ELF-1 (cell line): ENCODE measurements around the gene AIFM3.

Source experiments
- DNase-seq: peaks from one replicate; pipeline ENCODE4 v3.0.0-alpha.2; 2016; ENCODE audit warnings: low read depth, low spot score

Gene AIFM3

GRCh38 chr22:20976291-20976877, 9.3 kb downstream of the AIFM3 start:
- DNase-seq, result no peak

DNA sequence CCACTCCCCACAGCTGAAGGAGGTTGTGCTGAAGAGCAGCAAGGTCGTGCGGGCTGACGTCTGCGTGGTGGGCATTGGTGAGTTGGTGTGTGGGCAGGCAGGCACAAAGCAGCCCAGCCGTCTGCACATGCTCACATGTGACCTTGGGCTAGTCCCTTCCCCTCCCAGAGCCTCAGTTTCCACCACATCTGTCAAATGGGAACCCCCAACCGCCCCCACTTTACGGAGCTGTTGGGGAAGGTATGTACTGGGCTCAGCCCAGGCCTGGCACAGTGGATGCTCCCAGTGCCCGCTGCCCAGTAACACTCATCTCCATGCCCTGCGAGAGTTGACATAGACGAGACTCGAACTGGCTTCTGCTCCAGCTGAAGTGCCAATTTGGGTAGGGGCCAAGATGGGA, 10.0 kb downstream of the AIFM3 start:
- DNase-seq, result no peak

DNA sequence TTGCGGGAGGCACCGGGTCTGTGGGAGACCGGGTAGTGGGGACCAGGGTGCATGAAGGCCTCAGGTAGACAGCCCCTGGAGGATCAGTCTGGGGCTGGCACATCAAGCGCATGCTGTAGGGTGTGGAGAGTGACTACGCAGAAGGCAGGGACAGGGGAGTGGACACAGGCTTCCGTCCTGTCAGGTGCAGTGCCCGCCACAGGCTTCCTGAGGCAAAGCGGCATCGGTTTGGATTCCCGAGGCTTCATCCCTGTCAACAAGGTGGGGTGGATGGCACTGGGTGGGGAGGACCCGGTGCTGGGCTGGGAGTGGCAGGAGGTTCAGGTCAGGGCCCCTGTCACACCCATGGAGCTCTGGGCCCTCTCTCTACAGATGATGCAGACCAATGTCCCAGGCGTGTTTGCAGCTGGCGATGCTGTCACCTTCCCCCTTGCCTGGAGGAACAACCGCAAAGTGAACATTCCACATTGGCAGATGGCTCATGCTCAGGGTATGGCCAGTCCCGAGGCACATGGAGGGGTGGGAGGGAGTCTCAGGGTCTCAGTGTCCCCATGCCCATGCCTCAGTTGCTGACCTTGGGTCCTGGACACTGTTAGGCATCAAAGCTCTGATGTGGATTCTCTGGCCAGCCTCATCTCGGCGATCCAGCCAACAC, 10.6 kb downstream of the AIFM3 start:
- no peak for DNase-seq

DNA sequence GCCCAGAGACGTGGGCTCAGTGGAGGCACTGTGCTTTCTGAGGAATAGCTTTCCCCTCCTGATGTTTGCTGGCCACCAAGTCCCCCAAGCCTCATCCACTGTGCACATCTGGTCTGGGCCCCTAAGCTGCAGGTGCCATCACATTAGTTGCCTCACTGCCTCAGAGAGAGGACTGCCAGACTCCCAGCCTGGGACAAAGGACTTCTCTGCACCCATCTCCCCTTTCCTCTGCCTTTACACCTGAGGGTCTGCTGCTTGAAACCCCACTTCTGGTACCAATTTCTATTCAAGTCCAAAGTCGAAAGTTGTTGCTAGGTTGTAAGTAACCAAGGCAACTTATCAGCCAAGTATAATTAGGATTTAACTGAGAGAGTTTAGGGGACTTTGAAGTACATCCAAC, 11.4 kb downstream of the AIFM3 start:
- DNase-seq, result no peak

DNA sequence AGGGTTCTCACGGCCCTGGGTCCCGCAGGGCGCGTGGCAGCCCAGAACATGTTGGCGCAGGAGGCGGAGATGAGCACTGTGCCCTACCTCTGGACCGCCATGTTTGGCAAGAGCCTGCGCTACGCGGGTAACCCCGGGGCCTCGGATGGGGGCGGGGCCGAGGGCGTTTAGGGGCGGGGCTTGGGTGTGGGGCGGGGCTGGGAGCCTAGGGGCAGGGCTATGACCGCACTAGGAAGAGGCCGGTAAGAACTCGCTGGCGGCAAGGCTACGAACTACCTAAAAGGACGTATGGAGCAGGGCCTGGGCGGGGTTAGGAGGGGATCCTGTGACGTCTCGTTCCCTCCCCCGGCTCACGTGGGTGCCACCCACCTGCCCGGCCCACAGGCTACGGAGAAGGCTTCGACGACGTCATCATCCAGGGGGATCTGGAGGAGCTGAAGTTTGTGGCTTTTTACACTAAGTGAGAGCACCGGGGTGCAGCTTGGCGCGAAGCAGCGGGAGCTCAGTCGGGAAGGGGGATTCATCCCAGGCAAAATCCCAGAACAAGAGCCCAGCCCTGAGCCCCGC, 12.3 kb downstream of the AIFM3 start:
- peak; percentile 97 for DNase-seq

GRCh38 chr22:20979940-20980453, 12.9 kb downstream of the AIFM3 start:
- no peak for DNase-seq

GRCh38 chr22:20980523-20980922, 13.5 kb downstream of the AIFM3 start:
- no peak for DNase-seq

- no peak for DNase-seq
These were observed 14.1 kb downstream of the AIFM3 start for GRCh38 chr22:20980938-20981722.

DNA sequence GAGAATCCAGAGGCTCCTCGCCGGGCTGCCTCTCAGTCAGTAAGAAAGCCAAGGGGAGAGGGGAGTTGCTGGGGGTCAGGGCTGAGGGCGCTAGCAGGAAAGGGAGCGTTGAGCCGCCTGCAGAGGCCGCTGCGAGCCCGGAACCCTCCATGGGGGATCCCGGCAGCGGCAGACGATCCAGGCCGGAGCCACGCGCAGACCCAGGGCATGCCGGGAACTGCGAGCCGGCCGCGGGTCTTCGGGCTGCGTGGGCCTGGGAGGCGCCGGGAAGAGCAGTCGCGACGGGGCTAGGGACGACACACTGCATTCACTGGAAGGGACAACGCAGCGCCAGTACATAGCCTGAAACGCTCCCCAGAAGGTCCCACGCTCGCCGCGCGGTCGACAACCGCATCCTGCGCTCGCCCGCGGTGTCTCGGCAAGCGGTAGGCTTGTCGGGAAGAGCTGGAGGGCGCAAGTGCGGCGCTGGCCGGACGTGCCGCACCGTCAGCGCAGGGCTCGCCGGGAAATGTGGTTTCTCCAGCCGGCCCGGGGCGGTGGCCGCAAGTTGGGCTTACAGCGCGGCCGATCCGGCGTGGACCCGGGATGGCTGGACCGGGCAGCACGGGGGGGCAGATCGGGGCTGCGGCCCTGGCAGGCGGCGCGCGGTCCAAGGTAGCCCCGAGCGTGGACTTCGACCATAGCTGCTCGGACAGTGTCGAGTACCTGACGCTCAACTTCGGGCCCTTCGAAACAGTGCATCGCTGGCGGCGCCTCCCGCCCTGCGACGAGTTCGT, 14.9 kb downstream of the AIFM3 start, which contains the start of gene LZTR1:
Gene LZTR1, plus strand, starts transcription at position 511 of the 776 bp plus-strand sequence. Its CDS starts 75 bp downstream, at position 586.
- DNase-seq, result peak; percentile 90

- DNase-seq, result no peak
These were observed 15.5 kb downstream of the AIFM3 start for GRCh38 chr22:20982563-20982882.

- no peak for DNase-seq
These were observed 16.2 kb downstream of the AIFM3 start for GRCh38 chr22:20983081-20983771.

DNA sequence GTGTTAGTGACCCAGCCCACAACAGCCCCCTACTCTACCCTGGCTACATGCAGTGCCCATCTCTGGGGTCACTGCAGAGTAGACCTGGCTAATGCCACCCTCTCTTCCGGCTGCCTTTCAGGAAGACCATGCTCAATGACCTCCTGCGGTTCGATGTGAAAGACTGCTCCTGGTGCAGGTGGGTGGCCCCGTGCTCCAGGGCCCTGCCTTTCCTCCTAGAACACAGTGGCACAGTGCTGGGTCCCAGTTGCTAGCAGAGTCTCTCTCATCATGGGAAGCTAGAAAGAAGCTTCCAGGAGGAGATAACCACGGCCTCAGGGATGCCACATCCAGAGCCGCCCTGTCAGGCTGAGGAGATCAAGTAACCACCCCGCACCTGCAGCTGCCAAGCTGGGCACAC, 18.7 kb downstream of the AIFM3 start:
- no peak for DNase-seq

GRCh38 chr22:20986365-20986764, 19.3 kb downstream of the AIFM3 start:
- no peak for DNase-seq

DNA sequence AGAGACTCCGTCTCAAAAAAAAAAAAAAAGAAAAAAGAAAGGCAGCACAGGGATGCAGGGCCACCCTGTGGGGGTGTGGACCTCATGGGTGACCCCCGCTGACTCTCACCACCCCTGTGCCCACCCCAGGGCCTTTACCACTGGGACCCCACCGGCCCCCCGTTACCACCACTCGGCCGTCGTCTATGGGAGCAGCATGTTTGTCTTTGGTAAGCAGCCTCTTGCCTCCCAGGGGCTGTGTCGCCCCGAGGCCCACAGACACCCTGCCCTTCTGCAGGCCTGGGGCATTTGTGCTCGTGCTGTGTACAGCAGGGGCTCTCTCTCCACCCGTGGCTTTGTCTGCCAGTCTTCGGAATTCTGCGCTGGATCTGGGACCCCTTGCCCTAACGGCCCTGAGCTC, 20.3 kb downstream of the AIFM3 start:
- no peak for DNase-seq

DNA sequence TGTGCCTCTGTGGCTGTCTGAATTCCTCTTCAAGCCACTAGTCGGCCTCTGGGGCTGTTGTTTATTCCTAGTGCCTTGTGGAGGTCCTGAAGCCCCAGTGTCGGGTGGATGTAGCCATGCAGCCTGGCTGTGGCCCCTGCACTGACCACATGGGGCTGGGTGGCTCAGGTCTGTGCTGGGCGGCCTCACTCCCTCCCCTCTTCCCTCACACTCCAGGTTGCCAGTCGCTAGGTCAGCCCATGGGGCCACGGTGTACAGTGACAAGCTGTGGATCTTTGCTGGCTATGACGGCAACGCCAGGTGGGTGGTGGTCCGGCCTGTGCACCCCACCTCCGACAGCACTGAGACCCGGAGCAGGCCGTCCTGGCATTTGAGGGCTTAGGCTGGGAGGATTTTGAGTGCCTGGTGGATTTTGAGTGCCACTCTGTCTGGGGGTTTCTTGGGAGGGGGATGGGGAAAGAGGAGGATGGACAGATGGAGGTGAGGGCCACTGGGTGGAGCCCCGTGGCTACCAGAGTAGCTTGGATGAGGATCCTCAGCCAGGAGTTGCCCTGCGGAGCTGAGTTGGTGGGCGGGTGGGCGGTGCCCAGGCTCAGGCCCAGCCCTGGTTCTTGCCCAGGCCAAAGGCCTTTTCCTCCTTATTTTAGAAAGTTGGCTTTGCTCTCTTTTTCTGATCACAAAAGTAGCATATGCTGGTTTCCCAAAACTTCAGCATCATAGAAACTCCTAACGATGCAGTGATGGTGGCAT, 21.7 kb downstream of the AIFM3 start:
- DNase-seq, result no peak

DNA sequence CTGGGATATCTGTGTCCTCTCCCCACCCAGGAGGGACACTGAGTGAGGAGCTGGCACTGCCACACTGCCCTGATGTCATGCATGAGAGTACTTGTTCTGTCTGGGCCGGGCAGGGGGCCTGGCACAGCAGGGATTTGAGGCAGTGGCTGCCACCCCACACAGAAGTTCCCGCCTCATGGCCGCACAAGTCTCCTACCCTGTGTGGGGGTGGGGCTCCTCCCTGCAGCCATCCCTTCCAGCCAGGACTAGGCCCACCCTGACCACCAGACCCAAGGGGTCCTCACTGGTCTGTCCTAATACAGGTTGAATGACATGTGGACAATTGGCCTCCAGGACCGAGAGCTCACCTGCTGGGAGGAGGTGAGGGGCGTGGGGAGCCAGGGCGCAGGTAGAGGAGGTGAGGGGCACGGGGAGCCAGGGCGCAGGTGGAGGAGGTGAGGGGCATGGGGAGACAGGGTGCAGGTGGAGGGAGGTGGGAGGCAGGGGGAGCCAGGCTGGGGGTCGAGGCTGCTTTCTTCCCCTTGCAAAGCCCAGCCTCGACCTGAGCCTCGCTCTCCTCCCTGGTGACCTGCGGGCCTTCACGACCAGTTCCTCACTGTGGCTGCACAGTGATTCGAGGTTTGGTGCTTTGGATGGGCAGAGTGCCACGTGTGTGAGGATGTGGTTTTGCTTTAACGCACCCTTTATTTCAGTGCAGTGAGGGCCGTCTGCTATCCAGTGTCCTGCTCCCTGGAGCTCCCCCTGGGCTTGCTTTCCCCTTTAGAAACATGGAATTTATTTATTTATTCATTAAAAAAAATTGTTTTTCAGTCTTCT, 22.5 kb downstream of the AIFM3 start:
- no peak for DNase-seq

- no peak for DNase-seq
These were observed 23.4 kb downstream of the AIFM3 start for GRCh38 chr22:20990184-20991180.
